H54 (cell line): ENCODE measurements around the gene PLEKHA7.
A peak's percentile ranks its signal among the peaks of the same experiment; 100 is the strongest.

ENCODE experiments used
- DNase-seq: peaks from one replicate; pipeline ENCODE4 v3.0.0; 2011; ENCODE audit warnings: low spot score, mixed read lengths; ENCODE audit not compliant: insufficient read length
- FAIRE-seq: peaks from 3 replicates; lab custom pipeline; 2011; peaks lifted over from hg19 to GRCh38; lab: Jason Lieb, UNC
- POLR2A ChIP-seq: IDR thresholded peaks from 2 replicates; pipeline ENCODE4 v1.6.1; 2011; ENCODE audit warnings: low read depth, mild to moderate bottlenecking, low read length

Gene PLEKHA7

GRCh38 chr11:16790486-16791190 is 223.6 kb downstream of the PLEKHA7 start:
- TF ChIP-seq POLR2A = no peak
- DNase-seq (no peak), FAIRE-seq (no peak)

DNA sequence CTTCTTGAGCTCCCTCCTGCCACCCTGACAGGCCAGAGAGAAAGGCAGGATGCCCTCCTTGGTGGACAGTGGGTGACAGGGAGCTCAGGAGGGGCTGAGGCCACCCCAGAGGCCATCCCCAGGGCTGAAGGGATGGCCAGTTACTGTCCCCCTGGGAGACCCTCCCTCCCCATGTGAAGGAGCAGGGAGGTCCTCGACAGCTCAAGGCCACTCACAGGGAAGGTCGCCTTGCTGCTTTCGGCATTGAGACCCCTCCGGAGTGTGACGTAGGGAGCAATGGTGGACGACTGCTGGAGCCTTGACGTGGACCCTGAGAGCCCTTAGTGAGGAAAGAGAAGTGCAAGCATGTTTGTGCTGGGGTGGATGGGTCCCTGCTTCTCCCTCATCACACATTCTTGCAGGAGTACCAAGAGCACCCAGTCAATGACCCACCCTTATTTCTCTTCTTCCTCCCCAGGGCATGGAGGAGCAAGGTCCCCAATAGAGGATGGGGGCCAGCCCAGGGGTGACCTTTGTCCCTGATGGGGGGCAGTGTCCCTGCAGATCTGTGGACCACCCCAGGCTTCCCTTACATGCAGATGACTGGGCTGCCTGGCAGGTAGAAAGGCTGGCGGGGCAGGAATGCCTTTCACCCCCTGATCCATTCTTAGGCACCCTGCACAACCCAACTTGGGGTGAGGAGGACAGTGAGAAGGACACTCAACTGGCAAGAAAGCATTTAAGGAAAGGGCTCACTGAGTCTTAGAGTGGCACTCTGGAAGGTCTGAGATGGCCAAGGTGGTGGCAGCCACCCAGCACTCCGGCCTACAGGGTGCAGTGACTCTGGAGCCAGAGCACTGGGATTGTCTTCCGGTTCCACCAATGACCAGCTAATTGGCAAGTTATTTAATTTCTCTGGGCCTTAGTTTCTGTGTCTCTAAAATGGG is 224.4 kb downstream of the PLEKHA7 start:
- no peak for FAIRE-seq
- TF ChIP-seq POLR2A = no peak
- DNase-seq = no peak

- DNase-seq (no peak), FAIRE-seq (no peak)
- TF ChIP-seq POLR2A = no peak
Observed at GRCh38 chr11:16789063-16789420, 225.2 kb downstream of the PLEKHA7 start.

DNA sequence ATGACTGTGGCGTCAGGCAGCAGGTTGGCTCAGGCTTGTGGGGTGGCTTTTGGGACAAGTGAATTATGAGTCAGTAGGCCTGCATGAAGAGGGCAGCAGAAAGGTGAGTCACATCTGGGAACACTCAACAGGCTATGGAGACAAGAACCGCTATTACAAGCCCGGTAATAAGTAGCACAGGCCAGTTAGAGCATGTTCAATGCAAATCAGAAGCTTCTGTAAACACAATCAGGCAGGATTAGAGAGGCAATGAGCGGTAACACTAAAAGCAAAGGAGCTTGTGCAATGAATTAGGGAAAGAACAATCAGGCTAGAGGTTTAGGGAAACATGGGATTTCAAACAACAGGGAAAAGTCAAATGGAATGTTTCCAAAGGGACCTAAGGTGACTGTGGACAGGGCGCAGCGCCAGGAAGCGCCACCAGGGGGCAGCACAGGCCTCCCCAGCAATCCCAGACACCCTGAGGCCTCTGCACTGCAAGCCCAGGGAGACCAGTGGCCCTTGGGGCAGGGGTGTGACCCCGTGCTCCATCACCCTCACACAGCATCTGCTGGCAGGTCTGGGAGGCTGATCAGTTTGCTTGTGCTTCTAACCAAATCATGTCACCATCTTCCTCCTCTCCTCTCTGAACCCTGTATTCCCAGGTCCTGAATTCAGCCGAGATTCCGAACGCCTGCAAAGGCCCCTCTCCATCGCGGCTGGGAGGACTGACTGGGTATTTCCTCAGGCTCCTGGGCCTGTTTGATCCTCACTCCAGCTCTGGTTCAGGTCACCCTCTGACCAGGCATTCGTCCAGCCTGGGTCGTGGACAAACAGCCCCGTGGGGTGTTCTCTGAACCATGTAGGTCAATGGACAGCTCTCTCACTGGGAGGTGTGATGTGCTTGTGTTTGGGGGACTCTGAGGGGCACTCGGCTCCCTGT is 225.8 kb downstream of the PLEKHA7 start:
- DNase-seq = peak; percentile 72
- TF ChIP-seq POLR2A = no peak
- FAIRE-seq = no peak

DNA sequence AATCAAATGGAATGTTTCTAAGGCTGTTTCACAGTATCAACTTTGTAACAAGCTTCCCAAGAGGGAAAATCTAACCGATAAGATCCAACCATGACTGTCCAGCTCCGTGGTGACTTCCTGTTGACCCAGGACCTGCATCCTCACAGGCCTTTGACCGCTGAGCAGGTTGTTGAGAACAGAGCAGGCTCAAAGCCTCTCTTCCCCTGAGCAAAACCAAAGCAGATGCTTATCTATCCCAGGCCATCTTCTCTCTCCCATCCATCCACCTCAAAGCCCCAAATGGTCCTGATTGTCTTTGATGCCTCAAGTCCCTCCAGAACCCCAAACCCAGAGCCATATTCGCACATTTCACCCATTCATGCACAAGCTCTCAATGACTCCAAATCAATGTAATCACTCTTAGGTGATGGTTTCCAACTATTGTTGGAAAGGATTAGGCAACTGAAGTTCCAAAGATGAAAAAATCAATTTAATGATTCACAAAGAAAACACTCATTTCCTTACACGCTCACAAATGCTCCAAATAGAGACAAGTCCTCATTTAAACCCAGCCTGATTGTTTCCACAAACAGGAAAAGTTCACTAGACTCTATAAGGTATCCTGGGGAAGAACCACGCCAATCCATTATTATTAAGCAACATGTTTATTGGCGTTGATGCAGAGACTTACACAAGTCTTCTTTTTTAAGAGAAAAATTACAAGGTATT is 227.0 kb downstream of the PLEKHA7 start:
- no peak for TF ChIP-seq POLR2A
- no peak for DNase-seq
- no peak for FAIRE-seq

DNA sequence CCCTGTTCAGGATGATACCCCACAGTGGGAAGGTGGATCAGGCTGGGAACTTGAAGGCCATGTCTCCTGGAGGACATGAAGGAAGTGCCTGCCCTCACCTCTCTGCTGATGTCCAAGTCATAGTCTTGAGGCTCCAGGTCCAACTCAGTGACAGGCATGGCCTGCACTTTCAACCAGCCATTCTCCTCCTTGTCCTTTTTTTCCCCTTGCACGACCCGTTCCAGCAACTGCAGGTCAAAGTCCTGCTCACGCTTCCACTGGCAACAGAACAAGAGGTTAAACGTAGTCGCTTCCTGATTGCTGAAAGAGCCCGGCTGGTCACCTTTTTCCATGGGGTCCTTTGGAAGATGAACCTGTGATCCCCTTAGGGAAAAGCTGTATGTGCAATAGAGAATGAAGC is 228.1 kb downstream of the PLEKHA7 start:
- TF ChIP-seq POLR2A = no peak
- no peak for FAIRE-seq
- no peak for DNase-seq

- DNase-seq (peak; percentile 76), FAIRE-seq (no peak)
- no peak for TF ChIP-seq POLR2A
Observed at GRCh38 chr11:16785520-16786128, 228.6 kb downstream of the PLEKHA7 start.

GRCh38 chr11:16784666-16785065 is 229.5 kb downstream of the PLEKHA7 start:
- no peak for TF ChIP-seq POLR2A
- DNase-seq (no peak), FAIRE-seq (no peak)

- FAIRE-seq = no peak
- DNase-seq = no peak
- TF ChIP-seq POLR2A = no peak
Observed at GRCh38 chr11:16784097-16784496, 230.1 kb downstream of the PLEKHA7 start.

GRCh38 chr11:16783321-16783801 is 230.9 kb downstream of the PLEKHA7 start:
- no peak for TF ChIP-seq POLR2A
- FAIRE-seq (no peak), DNase-seq (no peak)

- no peak for TF ChIP-seq POLR2A
- no peak for FAIRE-seq
- DNase-seq = no peak
Observed at GRCh38 chr11:16781936-16782919, 232.0 kb downstream of the PLEKHA7 start.
